GM19238 (cell line): ENCODE data around the gene SLC2A13.
"Not testable (repeated sequence)": the region's sequence is repeated elsewhere in the genome, so short reads cannot be mapped to it uniquely, and the experiment has no call there.

Experiments used
- DNase-seq: peaks from one replicate; pipeline ENCODE4 v3.0.0; 2011; ENCODE audit warnings: low spot score; ENCODE audit not compliant: insufficient read length

The SLC2A13 gene

DNA sequence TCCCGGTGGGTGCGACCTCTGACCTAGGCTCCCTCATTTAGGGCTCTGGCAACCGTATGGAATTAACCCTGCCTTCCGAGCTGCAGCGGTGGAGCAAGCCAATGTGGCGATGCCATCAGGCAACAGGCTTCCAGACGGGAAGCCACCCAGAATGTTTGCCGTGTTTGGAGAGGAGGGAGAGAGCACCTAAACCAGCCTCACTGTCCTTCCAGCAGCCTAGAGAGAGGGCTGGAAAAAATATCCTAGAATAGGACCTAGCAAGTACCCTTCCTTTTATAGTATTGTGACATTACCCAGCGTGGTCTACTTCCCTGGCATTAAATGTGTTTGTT, 287 bp upstream of the SLC2A13 start:
- no peak for DNase-seq

DNA sequence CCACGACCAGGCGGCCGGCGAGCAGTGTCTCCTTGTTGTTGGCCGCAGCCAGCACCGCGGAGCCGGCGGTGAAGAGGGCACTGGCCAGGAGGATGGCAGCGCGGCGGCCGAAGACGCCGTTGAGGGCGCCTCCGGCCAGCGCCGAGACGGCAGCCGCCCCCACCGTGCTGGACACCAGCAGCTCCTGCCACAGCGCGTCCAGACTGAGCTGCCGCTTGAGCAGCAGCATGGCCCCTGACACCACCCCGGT, 691 bp downstream of the SLC2A13 start:
- no peak for DNase-seq

DNA sequence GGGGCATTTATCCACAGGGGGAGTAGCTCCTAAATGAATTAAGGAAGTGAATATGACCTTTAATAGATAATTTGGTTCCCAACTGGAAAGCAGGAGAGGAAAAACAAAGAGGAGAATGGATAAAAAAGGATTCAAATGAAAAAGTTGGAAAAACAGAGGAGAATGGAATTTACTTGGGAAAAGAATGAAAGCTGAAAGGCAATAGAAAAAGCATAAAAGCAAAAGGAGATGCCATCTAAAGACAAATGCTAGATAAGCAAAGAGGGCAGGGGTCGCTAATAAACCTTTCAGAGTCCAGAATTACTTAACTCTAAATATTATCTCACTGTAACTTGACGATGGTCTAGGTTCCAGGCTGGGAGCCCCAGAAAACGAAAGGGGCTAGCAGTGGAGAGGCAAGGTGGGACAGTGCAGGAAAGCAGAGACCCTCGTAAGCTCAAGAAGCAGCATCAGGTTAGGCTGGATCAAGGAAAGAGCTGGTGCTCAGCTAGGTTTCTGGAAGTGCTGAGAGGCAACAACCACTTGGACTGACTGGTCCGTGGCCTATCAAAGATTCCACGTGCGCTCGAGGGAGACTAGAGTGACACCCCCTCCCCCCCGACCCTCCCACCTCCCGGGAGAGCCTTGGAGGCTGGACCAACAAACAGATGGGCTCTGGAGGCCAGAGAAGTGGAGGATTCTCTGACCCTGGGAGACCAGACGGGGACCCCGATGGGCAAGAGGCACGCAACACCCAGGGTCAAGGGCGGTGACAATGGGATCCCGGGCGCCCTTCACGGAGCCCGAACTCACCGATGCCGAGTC, 1.2 kb downstream of the SLC2A13 start:
- no peak for DNase-seq

DNA sequence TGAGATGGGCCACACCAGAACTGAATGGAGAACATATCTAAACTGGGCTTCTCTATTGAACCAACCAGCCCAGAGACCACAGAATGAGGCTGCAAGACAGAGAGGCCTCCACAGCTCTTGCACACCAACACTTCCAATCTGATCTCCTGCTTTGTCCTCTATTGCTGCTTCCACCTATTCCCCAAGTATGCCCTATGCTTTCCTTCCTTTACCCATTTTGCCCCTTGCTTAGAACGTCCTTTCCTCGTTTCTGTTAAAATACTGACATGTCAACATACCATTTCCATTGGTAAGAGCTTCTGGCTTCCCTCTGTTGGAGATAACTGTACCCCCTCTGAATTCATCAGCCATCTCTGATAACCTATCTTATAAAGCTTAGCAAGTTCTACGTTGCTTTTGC, 2.8 kb downstream of the SLC2A13 start:
- no peak for DNase-seq

DNA sequence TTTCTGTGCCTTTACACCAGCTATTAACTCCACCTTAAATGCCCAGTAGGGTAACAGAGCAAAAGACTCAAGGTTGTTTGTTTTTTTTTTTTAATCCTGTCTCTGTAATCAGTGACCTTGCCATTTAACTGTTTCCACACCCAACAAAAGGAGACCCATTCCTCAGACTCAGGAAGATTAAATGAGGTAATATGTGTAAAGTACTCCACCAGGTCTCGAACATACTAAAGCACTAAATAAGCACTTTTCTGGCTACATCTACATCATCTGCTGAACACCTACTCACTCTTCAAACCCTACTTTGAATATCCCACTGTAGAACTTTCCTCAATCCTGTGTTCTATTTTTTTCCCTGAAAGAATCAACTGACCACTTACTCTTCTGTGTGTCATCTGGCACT, 4.1 kb downstream of the SLC2A13 start:
- no peak for DNase-seq

DNA sequence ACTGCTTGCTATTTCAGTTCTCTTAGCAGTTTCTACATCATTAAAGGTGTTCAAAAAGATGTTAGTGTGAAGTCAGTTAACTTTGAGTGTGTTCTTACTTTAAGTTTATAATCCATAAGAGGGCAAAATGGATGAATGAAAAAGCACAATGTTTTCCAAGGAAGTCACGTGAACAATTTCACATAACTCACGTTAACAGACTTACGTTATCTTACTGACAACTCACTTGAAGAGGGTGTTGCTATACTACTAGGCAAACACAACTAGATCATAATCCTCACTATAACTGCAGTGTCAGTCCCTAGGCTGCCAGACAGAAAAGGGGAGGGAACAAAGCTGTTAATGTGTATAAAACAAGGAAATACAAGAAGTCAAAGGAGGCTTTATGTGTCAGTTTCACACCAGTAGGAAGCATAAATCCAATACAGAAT, 6.4 kb downstream of the SLC2A13 start:
- no peak for DNase-seq

DNA sequence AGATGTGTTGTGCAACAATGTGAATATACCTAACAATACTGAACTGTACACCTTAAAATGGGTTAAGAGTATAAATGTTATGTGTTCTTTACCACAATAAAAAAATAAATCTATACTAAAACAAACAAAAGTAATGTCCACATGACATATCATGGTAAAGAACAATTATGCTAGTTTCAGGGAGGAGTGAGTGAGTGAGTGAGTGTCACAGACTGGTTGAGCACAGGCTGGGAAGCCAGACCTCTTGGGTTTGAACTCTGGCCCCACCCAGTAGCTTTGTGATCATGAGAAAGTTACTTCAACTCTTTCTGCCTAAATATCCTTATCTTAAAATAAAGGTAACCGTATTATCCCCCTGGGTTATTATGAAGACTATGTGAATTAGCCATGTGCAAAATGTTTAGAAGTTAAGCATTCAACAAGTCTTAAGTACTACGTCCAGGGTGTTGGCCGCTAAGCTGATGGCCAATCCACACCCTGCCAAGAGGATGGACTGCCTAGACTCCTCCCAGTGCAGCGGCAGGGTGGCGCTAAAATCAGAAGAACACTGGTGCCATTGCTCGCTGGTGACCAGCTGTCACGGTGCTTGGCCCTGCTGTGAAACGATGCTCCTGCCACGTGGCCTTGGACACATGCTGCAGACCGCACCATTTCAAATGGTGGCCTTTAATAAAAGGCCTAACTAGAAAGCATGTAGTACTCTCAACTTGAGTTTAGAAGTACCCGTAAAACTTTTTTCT, 7.3 kb downstream of the SLC2A13 start:
- no peak for DNase-seq

DNA sequence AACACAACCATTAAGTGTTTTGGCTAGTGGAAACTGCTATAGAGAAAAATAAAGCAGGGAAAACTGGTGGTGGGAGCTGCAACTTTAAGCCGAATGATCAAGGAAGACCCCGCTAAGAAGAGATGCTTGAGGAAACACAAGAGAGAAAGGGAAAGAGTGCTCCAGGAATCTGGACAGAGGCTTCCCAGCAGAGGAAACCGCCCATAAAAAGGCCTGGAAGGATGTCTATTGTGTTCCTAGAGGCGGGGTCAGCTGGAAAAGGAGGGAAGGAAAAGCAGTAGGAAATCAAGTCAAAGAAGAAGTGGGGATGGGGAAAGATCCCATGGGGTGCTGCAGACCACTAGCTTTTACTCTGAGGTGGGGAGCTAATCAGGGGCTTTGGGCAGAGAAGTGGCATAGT, 12.4 kb downstream of the SLC2A13 start:
- DNase-seq = no peak

DNA sequence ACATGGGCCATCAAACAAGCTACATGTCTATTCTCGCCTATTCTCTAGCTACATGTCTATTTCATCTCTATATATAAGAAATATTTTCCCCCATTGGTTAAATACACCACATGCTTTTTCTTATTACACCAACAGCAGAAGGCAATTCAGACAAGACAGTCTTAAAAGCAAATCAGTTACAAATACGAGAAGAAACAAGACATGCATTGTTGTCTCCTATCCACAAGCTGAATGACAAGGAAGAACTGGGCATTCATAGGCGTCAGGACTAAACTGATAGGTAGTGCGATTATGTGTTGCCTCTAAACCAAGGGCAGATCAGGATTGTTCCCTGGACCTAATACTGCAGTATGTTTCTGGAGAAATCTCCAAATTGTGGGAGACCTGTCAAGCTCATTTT, 19.4 kb downstream of the SLC2A13 start:
- DNase-seq = no peak

DNA sequence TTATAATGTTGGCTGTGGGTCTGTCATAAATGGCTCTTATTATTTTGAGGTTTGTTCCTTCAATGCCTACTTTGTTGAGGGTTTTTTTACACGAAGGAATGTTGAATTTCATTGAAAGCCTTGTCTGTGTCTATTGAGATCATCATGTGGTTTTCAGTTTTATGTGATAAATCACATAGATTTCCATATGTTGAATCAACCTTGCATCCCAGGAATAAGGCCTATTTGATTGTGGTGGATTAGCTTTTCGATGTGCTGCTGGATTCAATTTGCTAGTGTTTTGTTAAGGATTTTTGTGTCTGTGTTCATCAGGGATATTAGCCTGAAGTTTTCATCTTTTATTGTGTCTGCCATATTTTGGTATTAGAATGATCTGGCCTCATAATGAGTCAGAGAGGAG, 27.6 kb downstream of the SLC2A13 start:
- DNase-seq = no peak

DNA sequence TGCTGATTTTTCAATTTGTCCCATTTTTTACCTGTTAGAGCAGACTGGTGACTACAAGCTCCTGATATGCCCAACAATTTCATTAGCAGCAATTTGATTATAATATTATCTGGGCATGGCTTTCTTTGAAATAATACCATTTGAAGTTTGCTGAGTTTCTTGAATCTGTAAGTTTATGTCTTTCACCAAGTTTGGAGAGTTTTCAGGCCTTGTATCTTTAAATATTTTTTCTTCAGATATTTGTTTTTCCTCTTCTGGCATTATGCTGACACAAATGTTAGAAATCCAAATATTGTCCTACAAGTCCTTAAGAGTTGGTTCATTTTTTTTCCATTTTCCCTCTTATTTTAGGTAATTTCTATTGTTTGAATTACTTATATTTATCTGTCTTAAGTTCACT, 30.4 kb downstream of the SLC2A13 start:
- DNase-seq = no peak

DNA sequence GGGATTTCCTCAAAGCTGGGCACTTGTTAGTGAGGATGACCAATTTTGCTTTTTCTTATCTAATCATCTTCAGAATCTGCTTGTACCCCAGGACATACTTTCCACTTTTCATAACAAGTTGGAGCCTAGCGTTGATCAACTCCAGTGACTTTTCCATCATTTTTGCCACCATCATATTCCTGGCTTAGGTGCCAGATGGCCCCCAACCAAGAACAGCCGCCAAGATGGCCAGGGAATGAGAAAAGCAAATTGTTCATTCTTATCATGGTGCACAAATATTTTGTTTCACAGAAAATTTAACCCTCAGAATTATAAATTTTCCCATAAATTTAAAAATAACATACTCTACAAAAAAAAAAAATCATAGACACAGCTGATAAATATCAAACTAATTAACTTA, 37.5 kb downstream of the SLC2A13 start:
- DNase-seq = no peak

DNA sequence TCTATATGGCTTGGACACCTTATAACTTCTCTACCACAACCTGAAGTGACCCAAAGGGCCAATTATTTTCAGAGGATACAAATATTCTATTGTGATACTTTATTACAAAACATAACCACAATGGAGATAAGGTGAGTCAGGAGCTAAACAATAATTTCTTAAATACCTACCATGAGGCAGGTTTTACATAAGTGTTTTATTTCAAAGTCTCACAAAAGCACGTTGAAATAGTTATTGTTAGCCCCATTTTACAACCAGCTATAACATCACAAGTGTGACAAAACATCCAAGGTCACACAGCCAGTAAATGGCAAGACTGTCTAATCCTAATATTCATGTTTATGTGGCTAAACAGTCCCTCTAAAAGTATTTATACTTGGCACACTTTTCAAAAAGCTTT, 40.2 kb downstream of the SLC2A13 start:
- no peak for DNase-seq

DNA sequence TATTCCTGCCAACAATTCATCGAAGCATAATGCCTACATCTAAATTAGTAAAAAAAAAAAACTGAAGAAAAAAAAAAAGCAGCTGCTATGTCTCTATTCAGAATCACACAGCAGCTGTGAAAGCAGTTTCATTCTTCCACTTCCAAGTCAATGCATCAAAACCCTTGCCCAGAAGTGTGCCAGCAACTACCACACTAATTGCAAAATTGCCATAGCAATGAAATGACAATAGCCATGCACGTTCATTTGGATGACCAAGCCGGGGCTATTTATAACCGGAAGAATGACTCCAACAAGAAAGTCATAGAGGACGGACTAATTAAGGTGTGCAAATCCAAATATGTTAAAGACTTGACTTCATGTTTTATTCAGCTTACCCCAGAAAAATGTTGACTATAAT, 42.5 kb downstream of the SLC2A13 start:
- DNase-seq = no peak

DNA sequence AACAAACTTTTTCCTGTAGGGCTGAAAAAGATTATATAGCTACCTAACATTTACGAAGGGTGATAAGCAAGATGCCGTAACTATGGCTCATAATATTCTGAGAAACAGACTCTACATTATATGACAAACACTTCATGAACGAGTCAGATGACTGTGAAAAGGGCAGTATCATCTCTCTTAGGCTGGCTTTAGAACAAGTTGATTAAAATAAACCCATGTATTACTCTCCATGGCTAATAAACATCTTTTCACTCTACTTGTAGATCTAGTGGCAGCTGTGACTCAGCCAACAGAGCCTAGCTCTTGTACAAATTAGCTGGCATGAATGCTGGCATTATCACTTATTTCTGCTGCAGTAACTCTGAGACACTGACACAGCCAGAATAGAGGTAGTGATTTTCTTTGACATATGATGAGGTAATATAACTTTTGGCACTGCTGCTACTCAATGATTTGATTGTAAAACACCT, 47.1 kb downstream of the SLC2A13 start:
- no peak for DNase-seq

DNA sequence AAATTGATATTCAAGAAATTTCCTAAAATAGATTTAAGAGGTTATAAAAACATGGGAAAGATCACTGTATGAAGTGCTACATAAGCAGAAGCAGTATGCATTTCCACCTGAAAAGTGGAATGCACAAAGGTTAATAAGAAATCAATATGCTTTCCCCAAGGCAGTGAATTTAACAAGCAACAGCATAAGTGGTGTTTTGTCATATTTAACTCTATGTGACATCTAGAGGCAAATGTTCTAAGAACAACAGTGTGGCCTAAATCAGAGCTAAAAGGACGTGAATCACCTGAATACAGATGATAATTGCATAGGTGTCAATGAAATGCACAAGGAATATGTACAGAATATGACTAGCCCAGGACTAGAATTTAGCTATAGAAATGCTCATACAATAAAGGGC, 49.5 kb downstream of the SLC2A13 start:
- no peak for DNase-seq

DNA sequence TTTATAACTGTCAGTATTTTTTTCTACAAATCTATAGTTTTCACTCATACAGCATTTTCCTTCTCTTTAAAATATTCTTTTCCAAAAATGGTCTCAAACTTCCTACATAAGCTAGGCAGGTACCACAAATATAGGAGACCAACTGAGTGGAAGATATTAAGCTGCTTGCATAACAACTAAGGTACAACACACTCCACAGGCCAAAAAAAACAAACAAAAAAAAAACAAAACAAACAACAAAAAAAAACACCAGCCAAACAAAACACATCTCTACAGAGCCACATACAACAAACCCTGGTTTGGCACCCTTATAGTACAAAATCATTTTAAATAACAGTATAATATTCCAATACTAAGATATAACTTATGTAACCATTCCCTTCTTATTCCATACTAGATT, 50.1 kb downstream of the SLC2A13 start:
- DNase-seq = no peak

DNA sequence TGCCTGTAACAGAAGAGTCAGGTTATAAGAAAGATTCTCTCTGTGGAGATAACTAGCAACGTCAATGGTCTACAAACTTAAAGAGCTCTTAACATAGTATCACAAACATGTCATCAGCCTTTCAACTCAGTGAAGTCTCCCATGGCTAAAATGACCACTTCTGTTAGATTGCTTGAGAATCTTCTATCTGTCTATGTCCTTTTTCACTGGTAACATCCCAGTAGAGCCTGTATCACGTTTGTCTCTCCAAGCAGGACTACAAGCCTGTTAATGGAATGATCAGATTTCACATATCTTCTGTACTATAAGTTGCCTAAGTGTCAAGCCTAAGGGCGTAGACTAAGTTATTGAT, 50.7 kb downstream of the SLC2A13 start:
- DNase-seq = no peak

DNA sequence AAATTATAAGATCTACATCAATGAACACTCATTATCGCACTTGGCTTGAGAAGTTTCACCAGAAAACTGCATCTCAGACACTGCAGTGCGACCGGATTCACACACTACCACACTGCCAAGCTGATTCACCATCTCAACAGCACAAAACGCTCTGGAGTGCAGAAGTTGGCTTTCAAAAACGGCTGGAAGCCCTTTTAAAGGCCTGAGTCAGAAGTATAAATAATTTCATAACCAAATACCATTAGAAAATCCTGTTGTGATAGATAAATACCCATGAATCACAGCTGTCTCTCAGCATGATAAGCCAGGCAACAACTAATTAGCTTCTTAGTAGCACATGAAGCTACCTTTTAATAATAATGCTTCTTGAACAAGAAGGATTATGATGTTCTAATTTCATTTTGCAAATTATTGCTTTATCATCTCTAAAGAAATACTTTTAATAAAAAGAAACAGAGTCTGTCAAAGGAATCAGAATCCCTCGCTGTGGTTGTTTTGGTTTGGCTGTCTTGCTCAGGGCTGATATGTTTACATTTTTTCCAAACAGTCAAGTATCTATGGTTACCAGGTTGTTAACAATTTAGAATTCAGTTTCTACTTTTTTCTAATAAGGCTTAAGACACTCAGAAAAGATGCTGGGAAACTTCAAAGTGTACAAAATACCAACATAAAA, 51.2 kb downstream of the SLC2A13 start:
- DNase-seq = no peak

DNA sequence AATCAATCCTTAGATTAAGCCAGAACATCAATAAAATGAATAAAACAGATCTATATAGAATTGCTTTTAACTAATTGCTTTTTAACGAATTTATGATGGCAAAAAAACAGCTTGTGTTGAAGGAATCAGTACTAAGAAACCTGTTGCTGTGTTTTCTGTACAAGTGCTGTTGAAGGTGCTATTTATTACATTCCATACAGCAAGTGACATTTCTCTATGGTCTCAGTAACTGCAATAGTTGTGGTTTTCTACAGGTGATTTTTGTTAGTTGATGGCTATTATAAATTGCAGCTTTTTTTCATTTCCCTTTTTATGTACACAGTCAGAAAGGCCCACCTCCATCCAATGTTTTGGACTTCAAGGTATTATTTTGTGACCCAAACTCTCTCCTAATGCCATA, 56.6 kb downstream of the SLC2A13 start:
- no peak for DNase-seq

DNA sequence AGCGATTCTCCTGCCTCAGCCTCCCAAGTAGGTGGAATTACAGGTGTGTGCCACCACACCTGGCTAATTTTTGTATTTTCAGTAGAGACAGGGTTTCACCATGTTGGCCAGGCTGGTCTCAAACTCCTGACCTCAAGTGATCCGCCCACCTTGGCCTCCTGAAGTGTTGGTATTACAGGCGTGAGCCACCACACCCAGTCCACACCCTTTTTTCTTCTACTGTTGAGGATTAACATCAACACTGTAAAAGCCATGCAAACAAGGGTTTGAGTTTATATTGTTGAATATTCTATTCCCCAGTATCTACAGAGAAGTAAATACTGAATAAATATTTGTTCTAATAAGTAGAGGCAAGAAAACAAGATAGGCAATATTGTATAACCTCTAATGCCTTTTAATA, 58.9 kb downstream of the SLC2A13 start:
- DNase-seq = not testable (repeated sequence)

DNA sequence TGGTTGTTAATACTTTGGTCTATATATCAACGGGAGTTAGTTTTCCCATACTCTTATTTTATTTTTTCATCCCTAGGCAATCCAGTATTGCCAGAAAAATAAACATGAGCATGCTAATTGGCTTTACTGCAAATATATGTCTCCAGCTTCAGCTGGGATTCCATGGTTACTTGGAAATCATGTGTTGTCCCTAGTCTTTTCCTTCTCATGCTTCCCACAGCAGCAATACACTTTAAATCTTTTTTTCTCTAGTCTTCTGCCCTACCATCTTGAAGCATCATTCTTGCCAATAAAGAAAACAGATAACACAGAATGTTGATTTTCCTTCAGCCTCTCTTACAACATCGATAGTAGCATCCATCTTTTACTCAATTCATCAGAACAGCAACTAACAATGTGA, 60.2 kb downstream of the SLC2A13 start:
- no peak for DNase-seq

DNA sequence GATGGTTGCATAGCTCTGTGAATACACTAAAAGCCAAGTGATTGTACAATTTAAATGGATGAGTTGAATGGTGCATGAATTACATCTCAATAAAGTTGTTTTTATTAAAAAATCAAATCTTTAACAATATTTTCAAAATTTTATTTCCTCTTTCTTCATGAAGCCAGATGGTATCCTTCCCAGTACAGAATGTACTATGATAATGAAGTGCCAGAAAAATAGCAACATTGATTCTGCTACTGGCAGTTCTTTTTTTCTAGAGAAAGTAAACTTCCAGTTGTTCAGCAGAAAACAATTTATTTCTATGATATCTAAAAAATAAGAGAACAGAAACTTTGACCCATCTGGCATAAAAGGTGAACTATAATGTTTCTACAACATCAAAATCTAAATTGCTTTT, 61.5 kb downstream of the SLC2A13 start:
- no peak for DNase-seq
